ENCODE data around the gene DACH1. TPM values are rescaled to one million over a fixed set of nuclear protein-coding genes. Genes with fewer than 3 reads are reported as not detected.

DACH1 gene
- total RNA-seq, 1 experiment from 2014 or later, result 0.31 TPM

- peak overlapping the region; percentile 90 for H3K4me3 Mint-ChIP-seq
- DNase-seq (ENCODE audit: low spot score) (peak; percentile 36), ATAC-seq (peak; percentile 3)
- peaks cover 43% of the 10 kb centered on the region for H3K4me1 Mint-ChIP-seq
- POLR2A ChIA-PET, result interaction anchor here (0.6 kb wide), 1 partner anchor 10 kb away, joined by 3 read pairs; no protein-coding TSS in a partner anchor
- H3K36me3 Mint-ChIP-seq, result no peaks in the 10 kb centered on the region
- no peak for TF ChIP-seq ZNF532 (CRISPR knock-in tag; IDR thresholded peaks at IDR 0.05; ENCODE audit: borderline replicate concordance)
- no peak for TF ChIP-seq MYBL2 (CRISPR knock-in tag; IDR thresholded peaks at IDR 0.05)
- TF ChIP-seq GABPB1 (CRISPR knock-in tag; IDR thresholded peaks at IDR 0.05), result no peak
- no peak for TF ChIP-seq MLX (CRISPR knock-in tag; IDR thresholded peaks at IDR 0.05)
- no peak for TF ChIP-seq CREB1 (CRISPR knock-in tag; IDR thresholded peaks at IDR 0.05)
- no peak for TF ChIP-seq USF1 (CRISPR knock-in tag; IDR thresholded peaks at IDR 0.05)
- TF ChIP-seq ZNF219 (CRISPR knock-in tag; IDR thresholded peaks at IDR 0.05; ENCODE audit: borderline replicate concordance), result no peak
- no peak for TF ChIP-seq ZSCAN18 (CRISPR knock-in tag; IDR thresholded peaks at IDR 0.05)
- TF ChIP-seq CDX4 (CRISPR knock-in tag; IDR thresholded peaks at IDR 0.05; ENCODE audit: borderline replicate concordance), result no peak
- no peak for TF ChIP-seq FOXP1 (CRISPR knock-in tag; IDR thresholded peaks at IDR 0.05; ENCODE audit: borderline replicate concordance)
- TF ChIP-seq ZNF138 (CRISPR knock-in tag; conservative IDR thresholded peaks at IDR 0.05), result no peak
- no peak for TF ChIP-seq AR (CRISPR knock-in tag; IDR thresholded peaks at IDR 0.05)
- no peak for TF ChIP-seq NFE2L1 (CRISPR knock-in tag; IDR thresholded peaks at IDR 0.05)
- no peak for TF ChIP-seq PRRX2 (CRISPR knock-in tag; IDR thresholded peaks at IDR 0.05)
- TF ChIP-seq NFYB (CRISPR knock-in tag; conservative IDR thresholded peaks at IDR 0.05; ENCODE audit: low read depth), result no peak
- TF ChIP-seq ATF1 (CRISPR knock-in tag; IDR thresholded peaks at IDR 0.05), result no peak
- TF ChIP-seq OVOL2 (CRISPR knock-in tag; IDR thresholded peaks at IDR 0.05; ENCODE audit: borderline replicate concordance), result no peak
- H3K27ac Mint-ChIP-seq, result no peak overlapping the region
- peaks cover 98% of the 10 kb centered on the region for H3K27me3 Mint-ChIP-seq (ENCODE audit: low read depth)
- H3K9me3 Mint-ChIP-seq, result no peaks in the 10 kb centered on the region
- CTCF ChIA-PET, result interaction anchor here (1.0 to 2.3 kb wide), 2 partner anchors 12 to 14 kb away, joined by 3 to 7 read pairs; no protein-coding TSS in a partner anchor
Measured at GRCh38 chr13:71866335-71867130, 471 bp downstream of the DACH1 start.
